ENCODE results near the gene C7orf57. TPM values are rescaled to one million over a fixed set of nuclear protein-coding genes. Genes with fewer than 3 reads are reported as not detected.
"Not testable (repeated sequence)": the region's sequence is repeated elsewhere in the genome, so short reads cannot be mapped to it uniquely, and the experiment has no call there.

C7orf57 gene
- polyA plus RNA-seq, 4 donors = 0.07 to 0.97 (median 0.77) TPM

GRCh38 chr7:48033922-48034321 is 1.4 kb upstream of the C7orf57 start:
- DNase-seq (ENCODE audit: low read depth in 4 of 4, low spot score in 3 of 4) = no peak

GRCh38 chr7:48035967-48036478 is 680 bp downstream of the C7orf57 start:
- DNase-seq (ENCODE audit: low read depth in 4 of 4, low spot score in 3 of 4) = peak in 3 of 4 donors; percentile 1 to 3 (median 3)

GRCh38 chr7:48038815-48039506 is 3.6 kb downstream of the C7orf57 start:
- no peak for DNase-seq (ENCODE audit: low read depth in 4 of 4, low spot score in 3 of 4)

GRCh38 chr7:48040944-48041652 is 5.8 kb downstream of the C7orf57 start:
- DNase-seq (ENCODE audit: low read depth in 4 of 4, low spot score in 3 of 4) = no peak

GRCh38 chr7:48041653-48041970 is 6.3 kb downstream of the C7orf57 start:
- no peak for DNase-seq (ENCODE audit: low read depth in 4 of 4, low spot score in 3 of 4)

- DNase-seq (ENCODE audit: low read depth in 4 of 4, low spot score in 3 of 4) = no peak
These were observed 6.9 kb downstream of the C7orf57 start for GRCh38 chr7:48042216-48042615.

- no peak for DNase-seq (ENCODE audit: low read depth in 4 of 4, low spot score in 3 of 4)
These were observed 7.3 kb downstream of the C7orf57 start for GRCh38 chr7:48042636-48043035.

- DNase-seq (ENCODE audit: low read depth in 4 of 4, low spot score in 3 of 4) = no peak
These were observed 9.9 kb downstream of the C7orf57 start for GRCh38 chr7:48045195-48045765.

GRCh38 chr7:48046458-48046857 is 11.1 kb downstream of the C7orf57 start:
- DNase-seq (ENCODE audit: low read depth in 4 of 4, low spot score in 3 of 4) = no peak

- DNase-seq (ENCODE audit: low read depth in 4 of 4, low spot score in 3 of 4) = no peak
These were observed 12.8 kb downstream of the C7orf57 start for GRCh38 chr7:48048113-48048512.

- no peak for DNase-seq (ENCODE audit: low read depth in 4 of 4, low spot score in 3 of 4)
These were observed 14.5 kb downstream of the C7orf57 start for GRCh38 chr7:48049850-48050249.

- DNase-seq (ENCODE audit: low read depth in 4 of 4, low spot score in 3 of 4) = no peak
These were observed 17.4 kb downstream of the C7orf57 start for GRCh38 chr7:48052748-48053147.

GRCh38 chr7:48053736-48054135 is 18.4 kb downstream of the C7orf57 start:
- no peak for DNase-seq (ENCODE audit: low read depth in 4 of 4, low spot score in 3 of 4)

- no peak for DNase-seq (ENCODE audit: low read depth in 4 of 4, low spot score in 3 of 4)
These were observed 23.6 kb downstream of the C7orf57 start for GRCh38 chr7:48058990-48059389.

- DNase-seq (ENCODE audit: low read depth in 4 of 4, low spot score in 3 of 4) = no peak
These were observed 24.4 kb downstream of the C7orf57 start for GRCh38 chr7:48059706-48060105.

GRCh38 chr7:48063985-48064384 is 28.6 kb downstream of the C7orf57 start:
- no peak for DNase-seq (ENCODE audit: low read depth in 4 of 4, low spot score in 3 of 4)

- no peak for DNase-seq (ENCODE audit: low read depth in 4 of 4, low spot score in 3 of 4)
These were observed 32.1 kb downstream of the C7orf57 start for GRCh38 chr7:48067475-48067874.

- DNase-seq (ENCODE audit: low read depth in 4 of 4, low spot score in 3 of 4) = no peak
These were observed 38.9 kb downstream of the C7orf57 start for GRCh38 chr7:48074204-48074654.

GRCh38 chr7:48077423-48077822 is 42.1 kb downstream of the C7orf57 start:
- DNase-seq (ENCODE audit: low read depth in 4 of 4, low spot score in 3 of 4) = no peak

- no peak for DNase-seq (ENCODE audit: low read depth in 4 of 4, low spot score in 3 of 4)
These were observed 43.1 kb downstream of the C7orf57 start for GRCh38 chr7:48078470-48078869.

- not testable (repeated sequence) for DNase-seq (ENCODE audit: low read depth in 4 of 4, low spot score in 3 of 4)
These were observed 47.0 kb downstream of the C7orf57 start for GRCh38 chr7:48082378-48082777.

Data from left renal pelvis (tissue), 4 donors.